MCF 10A (cell line): ENCODE results near the gene RWDD2A. TPM values are rescaled to one million over a fixed set of nuclear protein-coding genes. Genes with fewer than 3 reads are reported as not detected.

Experiments
- BruUV-seq: library from RNA; stranded (reverse); fragments of 400-500 nt; replicated peaks from 2 replicates; lab custom pipeline; 2021; lab: Mats Ljungman, UMichigan
- CTCF ChIA-PET: fragments of 300-600 bp; sonication (Branson Sonifier 250); formaldehyde crosslinking; extraction: SDS; loops from one replicate; lab custom pipeline; 2021; ENCODE audit warnings: antibody characterized with exemption, inconsistent platforms; lab: Yijun Ruan, JAX
- POLR2A ChIA-PET: fragments of 300-600, 350-650 bp; sonication (Branson Sonifier 250); formaldehyde crosslinking; extraction: SDS; loops from one replicate; lab custom pipeline; 2020; ENCODE audit warnings: antibody characterized with exemption, inconsistent platforms; lab: Yijun Ruan, JAX
- DNase-seq: peaks from one replicate; pipeline ENCODE4 v3.0.0-alpha.2; 2018; ENCODE audit not compliant: unreplicated experiment
- H3K27ac Mint-ChIP-seq: one replicate; pipeline ENCODE4 v1.8.0; 2022; ENCODE audit warnings: mild to moderate bottlenecking, low read depth, mixed read lengths; ENCODE audit not compliant: unreplicated experiment
- H3K27me3 Mint-ChIP-seq: one replicate; pipeline ENCODE4 v1.8.0; 2022; ENCODE audit warnings: mixed read lengths; ENCODE audit not compliant: insufficient read depth, unreplicated experiment
- H3K36me3 Mint-ChIP-seq: one replicate; pipeline ENCODE4 v1.8.0; 2022; ENCODE audit warnings: mild to moderate bottlenecking, moderate library complexity, mixed read lengths; ENCODE audit not compliant: insufficient read depth, unreplicated experiment
- H3K4me1 Mint-ChIP-seq: one replicate; pipeline ENCODE4 v1.8.0; 2022; ENCODE audit warnings: mixed read lengths; ENCODE audit not compliant: insufficient read depth, unreplicated experiment
- H3K4me3 Mint-ChIP-seq: one replicate; pipeline ENCODE4 v1.8.0; 2022; ENCODE audit warnings: mild to moderate bottlenecking, moderate library complexity, mixed read lengths; ENCODE audit not compliant: unreplicated experiment
- H3K9me3 Mint-ChIP-seq: one replicate; pipeline ENCODE4 v1.8.0; 2022; ENCODE audit warnings: mixed read lengths; ENCODE audit not compliant: unreplicated experiment
- CTCF ChIP-seq: fragments of 200-600 bp; IDR thresholded peaks from one replicate; pipeline ENCODE4 v1.8.0; 2022; ENCODE audit warnings: antibody characterized with exemption, mild to moderate bottlenecking; ENCODE audit not compliant: unreplicated experiment
- intact Hi-C: fragments of 100-400 bp; cut with micrococcal nuclease; formaldehyde crosslinking; loops from 2 replicates; pipeline ENCODE4 v1.14.1; 2022
- total RNA-seq: library from RNA; stranded (reverse); gene quantifications from 2 replicates; pipeline ENCODE4 v1.2.3, GENCODE V29; 2022

RWDD2A gene
- total RNA-seq, 1 experiment from 2014 or later = 6.5 TPM

- Mint-ChIP-seq H3K36me3 (peaks cover 16% of the 10 kb centered on the region), H3K9me3 (no peaks in the 10 kb centered on the region), H3K4me1 (peaks cover 8% of the 10 kb centered on the region), H3K27me3 (no peaks in the 10 kb centered on the region), H3K4me3 (no peak overlapping the region), H3K27ac (peak overlapping the region; percentile 3)
- CTCF ChIA-PET = interaction anchor here (0.9 to 8.1 kb wide), 3 partner anchors 16 to 219 kb away, joined by 3 to 68 read pairs (median 47); partner anchors contain the start of genes DOP1A and UBE3D
- peak; percentile 72 for DNase-seq
- no peak for TF ChIP-seq CTCF
- intact Hi-C loops = no loop called here
- no TSS peak for BruUV-seq
- POLR2A ChIA-PET = interaction anchor here (1.1 to 1.3 kb wide), 2 partner anchors 16 to 132 kb away, joined by 4 to 6 read pairs; partner anchors contain the start of gene DOP1A
Measured at GRCh38 chr6:83199863-83200225, 6.7 kb downstream of the RWDD2A start.

GRCh38 chr6:83202031-83202430 lies 8.9 kb downstream of the RWDD2A start:
- H3K4me3 Mint-ChIP-seq = no peak overlapping the region
- intact Hi-C loops = no loop called here
- POLR2A ChIA-PET = no interaction called here
- H3K36me3 Mint-ChIP-seq = peaks cover 8% of the 10 kb centered on the region
- no TSS peak for BruUV-seq
- CTCF ChIA-PET = interaction anchor here (0.6 to 5.0 kb wide), 4 partner anchors 12 to 310 kb away, joined by 3 to 47 read pairs (median 4); no protein-coding TSS in a partner anchor
- H3K4me1 Mint-ChIP-seq = peaks cover 8% of the 10 kb centered on the region
- TF ChIP-seq CTCF = no peak
- H3K27me3 Mint-ChIP-seq = no peaks in the 10 kb centered on the region
- DNase-seq = no peak
- no peaks in the 10 kb centered on the region for H3K9me3 Mint-ChIP-seq
- no peak overlapping the region for H3K27ac Mint-ChIP-seq

GRCh38 chr6:83215131-83216047 lies 22.2 kb downstream of the RWDD2A start:
- ChIA-PET POLR2A (interaction anchor here (0.6 to 3.5 kb wide), 7 partner anchors 8 to 967 kb away, joined by 3 to 50 read pairs (median 5); partner anchors contain the start of genes DOP1A, PGM3, RWDD2A and UBE3D), CTCF (interaction anchor here (0.5 to 12.8 kb wide), 42 partner anchors 8 to 1187 kb away, joined by 3 to 397 read pairs (median 4); partner anchors contain the start of genes DOP1A, MRAP2, PRSS35 and UBE3D)
- intact Hi-C loops = loop anchor here (1.0 to 10.0 kb wide), 3 partner anchors 32 to 961 kb away; partner anchors contain the start of gene DOP1A
- DNase-seq = peak; percentile 77
- Mint-ChIP-seq H3K4me3 (no peak overlapping the region), H3K36me3 (peaks cover 6% of the 10 kb centered on the region), H3K27me3 (no peaks in the 10 kb centered on the region), H3K4me1 (no peaks in the 10 kb centered on the region), H3K9me3 (no peaks in the 10 kb centered on the region), H3K27ac (no peak overlapping the region)
- TF ChIP-seq CTCF = peak; percentile 71
- BruUV-seq = no TSS peak

- ChIA-PET CTCF (interaction anchor here (0.5 to 12.8 kb wide), 14 partner anchors 10 to 945 kb away, joined by 3 to 397 read pairs (median 5); partner anchors contain the start of genes DOP1A, PRSS35 and UBE3D), POLR2A (interaction anchor here (0.6 to 3.5 kb wide), 2 partner anchors 149 to 280 kb away, joined by 3 to 50 read pairs; partner anchors contain the start of genes DOP1A and UBE3D)
- Mint-ChIP-seq H3K9me3 (no peaks in the 10 kb centered on the region), H3K4me3 (no peak overlapping the region), H3K27ac (peak overlapping the region; percentile 24), H3K36me3 (peaks cover 6% of the 10 kb centered on the region), H3K4me1 (no peaks in the 10 kb centered on the region), H3K27me3 (no peaks in the 10 kb centered on the region)
- no peak for TF ChIP-seq CTCF
- intact Hi-C loops = loop anchor here (10.0 kb wide), 1 partner anchor 962 kb away; no protein-coding TSS in a partner anchor
- no TSS peak for BruUV-seq
- no peak for DNase-seq
Measured at GRCh38 chr6:83216806-83217205, 23.6 kb downstream of the RWDD2A start.
